Measurements from ENCODE around the gene EDEM1. TPM values are rescaled to one million over a fixed set of nuclear protein-coding genes. Genes with fewer than 3 reads are reported as not detected.
"Not testable (repeated sequence)": the region's sequence is repeated elsewhere in the genome, so short reads cannot be mapped to it uniquely, and the experiment has no call there.

EDEM1 gene
- total RNA-seq, 1 donor from 2014 or later = 20.3 TPM

DNA sequence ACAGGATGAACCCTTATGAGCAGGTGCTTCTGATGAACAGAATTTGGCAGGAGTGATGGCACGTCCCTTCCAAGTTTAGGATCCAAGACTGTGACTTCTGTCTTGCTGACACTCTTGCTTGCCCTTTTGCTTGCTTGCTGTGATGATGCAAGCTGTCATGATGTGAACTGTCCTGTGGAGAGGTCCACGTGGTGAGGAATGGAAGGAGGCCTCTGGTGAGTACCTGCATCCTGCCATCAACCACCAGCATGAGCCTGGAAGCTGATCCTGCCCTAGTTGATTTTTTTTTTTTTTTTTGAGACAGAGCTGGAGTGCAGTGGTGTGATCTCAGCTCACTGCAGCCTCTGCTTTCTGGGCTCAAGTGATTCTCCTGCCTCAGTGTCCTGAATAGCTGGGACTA lies 45.5 kb downstream of the EDEM1 start:
- DNase-seq = no peak

DNA sequence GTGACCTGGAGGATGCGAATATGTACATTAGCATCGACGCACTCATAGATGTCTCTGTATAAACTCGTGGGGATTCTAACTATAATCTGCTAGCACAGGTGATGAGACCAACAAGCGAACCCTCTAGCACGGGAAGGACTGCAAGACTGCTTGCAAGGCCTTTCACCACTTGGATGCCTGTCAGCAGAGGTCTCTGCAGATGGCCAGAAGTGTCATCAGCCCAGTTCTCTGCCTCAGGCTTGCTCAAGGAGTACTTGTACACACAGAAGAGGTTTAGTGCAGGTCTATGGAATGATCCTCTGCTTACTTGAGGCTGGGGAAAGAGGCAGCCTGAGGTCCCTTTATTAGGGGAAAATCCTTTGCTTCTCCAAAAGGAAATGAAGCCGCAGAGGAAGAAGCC lies 48.1 kb downstream of the EDEM1 start:
- no peak for DNase-seq

DNA sequence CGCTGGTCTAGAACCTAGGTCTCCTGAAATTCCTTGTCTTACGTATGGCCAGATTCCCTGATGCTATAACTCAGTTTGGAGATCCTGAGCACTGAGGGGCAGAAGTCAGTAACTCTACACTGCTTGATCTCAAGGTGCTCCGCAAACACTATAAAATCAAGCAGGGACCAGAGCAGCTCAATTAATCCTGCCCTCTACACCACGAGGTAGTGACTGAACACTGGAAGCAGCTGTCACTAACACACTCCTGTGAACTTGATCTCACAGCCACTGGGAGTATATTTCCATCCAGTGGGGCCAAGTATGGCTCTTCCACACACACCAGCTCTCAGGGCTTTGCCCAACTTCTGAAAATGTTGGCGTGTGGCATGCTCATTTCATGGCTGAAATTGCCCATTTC lies 51.0 kb downstream of the EDEM1 start:
- no peak for DNase-seq

DNA sequence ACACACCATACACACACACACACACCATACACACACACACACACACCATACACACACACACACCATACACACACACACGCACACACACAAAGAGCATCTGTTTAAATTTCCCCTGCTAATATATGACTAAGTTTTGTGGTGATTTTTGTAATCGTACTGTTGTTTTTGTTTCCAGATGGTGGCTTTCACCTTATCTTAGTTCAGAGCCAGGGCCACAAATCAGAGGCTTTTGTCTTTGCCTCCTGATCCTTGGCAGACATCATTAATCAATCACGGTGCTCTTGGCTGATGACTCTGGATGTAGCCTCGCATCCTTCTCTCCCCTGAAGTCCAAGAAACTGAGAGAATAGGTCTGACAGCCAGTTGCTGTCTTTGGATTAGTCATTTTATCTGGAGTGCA lies 52.1 kb downstream of the EDEM1 start:
- no peak for DNase-seq

DNA sequence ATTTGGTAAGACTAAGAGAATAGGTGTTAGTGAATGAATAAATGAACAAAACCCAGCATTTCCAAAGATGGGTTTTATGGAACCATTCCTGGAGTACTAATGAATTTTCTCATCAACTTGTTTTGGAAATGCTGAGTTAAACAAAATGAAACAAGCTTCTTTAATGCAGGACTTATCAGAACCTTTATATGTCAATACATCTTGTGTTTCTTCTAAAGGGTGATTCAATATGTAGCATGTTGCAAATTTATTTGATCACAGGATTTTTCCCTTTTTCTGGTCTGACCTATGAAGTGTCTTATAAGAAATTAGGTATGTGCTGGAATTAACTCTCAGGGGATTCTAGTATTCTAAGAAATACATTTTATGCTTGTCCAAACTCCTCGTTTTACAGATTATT lies 53.2 kb downstream of the EDEM1 start:
- DNase-seq = no peak

DNA sequence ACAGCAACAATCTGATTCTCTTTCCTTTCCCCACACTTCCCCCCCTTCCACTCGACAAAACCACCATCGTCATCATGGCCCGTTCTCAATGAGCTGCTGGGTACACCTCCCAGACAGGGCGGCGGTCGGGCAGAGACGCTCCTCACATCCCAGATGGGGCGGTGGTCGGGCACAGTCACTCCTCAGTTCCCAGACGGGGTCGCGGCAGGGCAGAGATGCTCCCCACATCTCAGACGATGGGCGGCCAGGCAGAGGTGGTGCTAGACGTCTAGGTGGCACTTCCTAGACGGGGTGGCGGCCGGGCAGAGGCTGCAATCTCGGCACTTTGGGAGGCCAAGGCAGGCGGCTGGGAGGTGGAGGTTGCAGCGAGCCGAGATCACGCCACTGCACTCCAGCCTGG lies 55.3 kb downstream of the EDEM1 start:
- not testable (repeated sequence) for DNase-seq

DNA sequence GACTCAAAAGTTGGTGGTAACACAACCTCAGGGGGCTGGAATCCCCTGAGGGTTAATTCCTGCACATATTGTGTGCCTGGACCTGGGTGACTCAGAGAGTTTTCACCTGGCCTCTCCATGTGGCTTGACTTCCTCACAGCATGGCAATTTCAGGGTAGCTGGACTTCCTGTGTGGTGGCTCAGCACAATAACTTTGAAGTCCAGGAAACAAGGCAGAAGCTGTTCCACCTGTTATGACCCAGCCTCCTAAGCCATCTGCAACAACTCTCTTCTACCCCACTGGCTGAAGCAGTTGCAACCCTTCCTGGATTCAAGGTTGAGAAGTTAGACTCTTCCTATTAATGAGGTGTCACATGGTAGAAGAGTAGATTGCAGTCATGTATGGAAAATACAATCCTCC lies 58.4 kb downstream of the EDEM1 start:
- DNase-seq = no peak

DNA sequence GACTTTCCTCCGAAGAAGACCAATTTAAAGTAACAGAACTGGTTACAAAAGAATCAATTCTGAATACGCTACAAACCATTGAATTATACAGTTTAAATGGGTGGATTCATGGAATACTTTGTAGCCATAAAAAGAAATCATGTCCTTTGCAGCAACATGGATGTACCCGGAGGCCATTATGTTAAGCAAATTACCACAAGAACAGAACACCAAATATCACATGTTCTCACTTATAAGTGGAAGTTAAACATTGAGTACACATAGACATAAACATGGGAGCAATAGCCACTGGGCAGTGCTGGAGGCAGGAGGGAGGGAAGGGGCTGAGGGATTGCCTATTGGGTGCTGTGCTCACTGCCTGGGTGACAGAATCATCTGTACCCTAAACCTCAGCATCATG lies 61.3 kb downstream of the EDEM1 start:
- no peak for DNase-seq

DNA sequence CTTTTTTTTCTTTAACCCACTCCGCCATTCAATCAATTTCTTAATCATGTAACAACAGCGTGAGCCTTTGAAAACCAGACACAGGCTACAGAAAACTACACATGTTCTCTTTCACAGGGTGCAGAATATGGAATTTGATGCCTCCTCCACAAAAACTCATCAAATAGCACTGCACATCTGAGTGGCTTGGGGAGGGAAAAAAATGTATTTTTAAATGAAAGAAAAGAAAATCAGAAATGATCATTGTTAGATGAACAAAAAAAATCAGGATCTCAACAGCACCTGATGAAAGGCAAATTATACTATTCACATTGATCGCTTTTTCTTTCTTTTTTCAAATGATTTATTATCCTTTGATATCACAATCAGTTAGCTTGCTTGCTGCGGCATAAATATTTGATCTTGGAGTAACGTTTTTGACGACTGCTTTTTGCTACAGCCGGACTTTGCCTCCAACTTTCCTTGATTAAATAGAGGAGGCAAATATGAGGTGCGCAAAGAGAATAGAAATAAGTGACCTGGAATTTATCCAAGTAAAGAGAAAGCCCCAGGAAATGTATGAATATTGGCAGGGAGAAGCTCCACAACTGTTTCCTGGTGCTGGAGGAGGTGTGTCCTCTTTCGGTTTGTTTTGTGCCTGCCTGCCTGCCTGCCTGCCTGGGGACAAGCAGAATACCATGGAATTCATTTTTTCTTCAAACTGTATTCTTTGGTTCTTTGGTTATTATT lies 63.1 kb downstream of the EDEM1 start:
- no peak for DNase-seq

DNA sequence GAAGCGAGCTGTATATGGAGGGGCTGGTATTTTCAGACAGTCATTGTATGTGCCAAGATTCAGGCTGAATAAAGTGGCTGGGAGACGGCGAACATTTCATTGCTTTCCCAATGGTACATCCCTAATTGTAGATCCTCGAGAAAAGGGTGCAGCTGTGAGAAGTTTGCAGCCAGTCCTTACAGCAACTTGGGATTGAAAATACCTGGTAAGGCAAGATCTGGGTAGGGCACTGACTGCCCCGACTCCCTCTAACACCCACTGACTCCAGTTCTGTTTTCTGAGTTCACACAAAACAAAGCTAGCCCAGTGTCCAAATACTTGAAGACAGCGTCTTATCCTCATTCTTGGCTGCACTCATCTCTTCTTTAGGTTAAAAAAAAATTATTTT lies 63.7 kb downstream of the EDEM1 start:
- no peak for DNase-seq

DNA sequence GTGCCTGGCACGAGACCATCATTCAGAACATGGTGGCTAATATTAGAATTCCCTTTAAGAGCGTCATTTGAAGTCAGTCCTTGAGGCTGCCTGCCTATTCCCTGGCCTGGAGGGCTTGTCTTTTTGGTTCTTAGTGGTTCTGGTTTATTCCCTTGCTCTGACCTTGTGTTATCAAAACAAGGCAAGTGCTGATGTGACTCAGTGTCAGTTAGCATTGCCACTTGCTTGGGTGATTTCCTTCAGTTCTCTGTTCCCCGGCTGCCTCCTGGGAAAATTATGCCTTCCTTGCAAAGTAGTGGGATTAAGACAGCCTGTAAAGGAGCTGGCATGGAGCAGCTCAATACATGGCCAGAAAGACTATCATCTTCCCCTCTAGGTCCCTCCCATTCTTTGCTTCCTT lies 64.6 kb downstream of the EDEM1 start:
- DNase-seq = no peak

DNA sequence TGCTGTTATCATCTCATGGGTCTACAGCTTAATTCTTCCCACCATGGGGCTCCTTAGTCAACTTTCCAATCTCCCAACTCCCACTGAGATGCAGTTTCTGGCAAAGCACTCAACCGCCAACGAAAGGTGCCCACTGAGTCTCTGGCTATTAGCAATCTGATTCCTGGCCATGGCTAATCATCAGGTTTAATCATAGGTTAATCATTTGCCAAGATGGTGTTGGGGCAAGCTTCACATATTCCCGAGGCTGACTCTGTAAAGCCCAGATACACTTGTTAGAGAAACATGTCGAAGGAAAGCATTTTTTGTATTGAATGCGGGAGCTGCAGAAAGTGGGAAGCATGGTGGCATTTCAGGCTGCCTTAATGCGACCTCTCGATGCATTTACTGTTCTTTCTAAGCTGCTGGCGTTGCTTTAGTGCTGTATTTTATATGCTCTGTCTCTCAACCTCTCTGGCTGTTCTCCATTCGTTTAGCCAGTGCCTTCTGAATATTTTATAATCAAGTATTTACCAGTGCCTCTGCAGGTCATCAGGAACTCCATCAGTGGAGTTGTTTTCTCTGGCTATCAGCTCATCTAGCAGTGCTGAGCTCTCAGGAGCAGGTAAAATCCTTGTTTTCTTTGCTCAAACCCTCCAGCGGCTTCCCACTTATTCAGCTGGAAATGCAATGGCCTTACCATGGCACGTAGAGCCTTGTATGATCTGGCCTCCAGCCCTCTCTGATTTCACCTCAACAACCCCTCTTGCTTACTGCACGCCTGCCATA lies 67.0 kb downstream of the EDEM1 start:
- DNase-seq = no peak

DNA sequence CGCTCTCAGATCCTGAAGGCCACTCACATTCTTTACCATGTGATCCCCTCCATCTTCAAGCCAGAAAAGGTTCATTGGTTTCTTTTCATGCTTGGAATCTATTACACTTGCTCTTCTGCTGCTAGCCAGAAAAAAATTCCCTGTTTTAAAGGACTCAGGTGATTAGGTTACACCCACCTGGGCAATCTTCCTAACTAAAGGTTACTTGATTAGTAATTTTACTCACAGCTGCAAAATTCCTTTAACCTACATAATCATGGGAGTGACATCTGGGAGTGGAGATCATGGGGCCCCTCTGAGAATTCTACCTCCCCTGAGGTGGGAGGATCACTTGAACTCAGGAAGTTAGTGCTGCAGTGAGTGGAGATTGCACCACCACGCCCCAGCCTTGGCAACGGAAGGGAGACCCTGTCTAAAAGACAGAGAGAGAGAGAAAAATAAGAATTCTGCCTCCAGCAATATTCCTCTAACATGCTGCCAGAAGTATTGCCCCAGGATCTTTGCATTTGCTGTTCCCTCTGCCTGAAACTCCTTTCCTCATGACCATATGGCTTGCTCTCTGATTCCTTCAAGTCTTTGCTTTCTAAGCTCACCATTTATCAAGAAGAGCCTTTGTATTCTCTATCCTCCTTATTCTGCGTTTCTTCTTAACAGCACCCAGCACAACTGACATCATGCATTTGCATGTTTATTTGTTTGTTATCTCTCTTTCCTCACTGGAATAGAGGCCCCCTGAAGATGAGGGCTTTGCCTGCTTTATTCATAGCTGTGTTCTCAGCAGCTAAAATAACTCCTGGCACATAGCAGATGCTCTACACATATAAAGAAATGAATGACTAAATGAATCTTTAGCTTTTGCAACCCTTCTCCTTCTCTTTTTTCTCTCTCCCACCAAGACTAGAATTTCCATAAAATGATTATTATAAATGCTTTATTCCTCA lies 68.2 kb downstream of the EDEM1 start:
- DNase-seq = no peak

DNA sequence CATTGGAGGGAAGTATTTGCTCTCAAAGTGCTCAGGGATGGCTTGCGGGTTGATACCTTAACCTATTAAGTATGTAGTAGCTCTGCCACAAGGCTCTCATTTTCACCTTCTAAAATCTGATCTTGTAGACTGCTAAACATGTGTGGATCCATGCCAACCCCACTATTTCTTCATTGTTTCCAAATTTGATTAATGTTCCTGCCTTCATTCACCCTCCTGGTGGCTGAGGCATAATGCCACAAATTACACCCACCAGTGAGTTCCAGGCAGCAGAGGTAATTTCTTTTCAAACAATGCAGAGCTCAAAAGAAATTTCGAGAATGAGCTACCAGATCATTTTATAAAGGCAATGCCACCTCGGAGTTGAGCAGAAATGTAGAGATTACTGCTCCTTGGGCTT lies 71.0 kb downstream of the EDEM1 start:
- no peak for DNase-seq

DNA sequence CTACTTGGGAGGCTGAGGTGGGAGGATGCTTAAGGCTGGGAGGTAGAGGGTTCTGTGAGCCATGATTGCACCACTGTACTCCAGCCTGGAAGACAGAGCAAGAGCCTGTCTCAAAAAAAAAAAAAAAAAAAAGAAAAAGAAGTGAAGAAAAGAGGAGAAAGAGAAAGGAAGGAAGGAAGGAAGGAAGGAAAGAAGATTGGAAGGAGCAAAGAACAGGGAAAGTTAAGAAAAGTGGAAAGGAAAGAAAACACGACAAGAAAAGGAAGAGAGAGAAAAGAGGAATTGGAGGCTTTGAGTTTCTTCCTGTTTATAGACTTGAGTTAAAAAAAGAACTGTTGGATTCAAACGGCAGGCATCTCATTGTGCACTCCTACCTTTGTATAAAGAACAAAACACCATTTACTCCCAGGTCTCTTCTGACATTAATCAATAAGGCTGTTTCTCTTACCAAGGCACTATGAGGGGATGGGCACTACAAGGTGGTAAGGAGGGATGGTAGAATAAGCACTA lies 73.5 kb downstream of the EDEM1 start:
- DNase-seq = no peak

DNA sequence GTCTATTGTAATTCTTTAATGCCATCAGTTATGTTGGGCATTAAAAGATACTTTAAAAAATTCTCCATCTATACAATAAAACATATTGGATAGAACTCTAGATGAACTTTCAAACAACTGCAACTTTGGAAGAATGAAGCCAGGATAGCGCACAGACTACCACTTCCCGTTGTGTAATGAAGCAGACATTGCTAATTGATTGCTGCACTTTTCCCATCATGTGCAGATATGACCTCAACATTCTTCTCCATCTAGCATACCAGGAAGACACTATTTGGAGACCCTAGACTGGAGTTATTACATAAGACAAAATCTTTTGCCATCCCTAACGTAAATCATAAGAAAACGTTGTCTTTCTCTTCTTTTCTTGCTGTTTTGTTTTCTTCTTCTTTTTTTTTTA lies 75.0 kb downstream of the EDEM1 start:
- DNase-seq = no peak

DNA sequence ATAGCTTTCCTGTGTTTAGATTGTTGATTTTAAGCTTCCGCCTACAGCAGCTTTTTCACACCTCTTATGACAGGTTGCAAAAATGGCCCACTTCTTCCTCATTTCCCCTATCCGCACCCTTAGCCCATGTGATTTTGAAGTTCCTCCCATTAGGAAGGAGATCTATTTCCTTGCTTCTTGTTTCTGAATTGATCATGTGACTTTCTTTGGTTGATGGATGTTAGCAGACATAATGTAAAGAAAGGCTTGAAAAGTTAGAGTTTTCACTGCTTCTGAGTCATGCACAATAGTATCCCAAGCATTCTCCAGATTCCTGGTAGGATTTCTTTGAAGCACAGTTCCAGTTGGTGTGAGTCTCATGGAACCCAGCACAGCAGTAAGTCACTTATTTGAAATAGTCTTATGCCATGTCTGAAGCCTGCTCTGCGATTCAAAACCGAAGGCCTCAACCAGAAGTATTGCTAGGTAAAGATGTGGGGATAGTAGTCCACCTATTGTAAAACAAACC lies 76.6 kb downstream of the EDEM1 start:
- no peak for DNase-seq

DNA sequence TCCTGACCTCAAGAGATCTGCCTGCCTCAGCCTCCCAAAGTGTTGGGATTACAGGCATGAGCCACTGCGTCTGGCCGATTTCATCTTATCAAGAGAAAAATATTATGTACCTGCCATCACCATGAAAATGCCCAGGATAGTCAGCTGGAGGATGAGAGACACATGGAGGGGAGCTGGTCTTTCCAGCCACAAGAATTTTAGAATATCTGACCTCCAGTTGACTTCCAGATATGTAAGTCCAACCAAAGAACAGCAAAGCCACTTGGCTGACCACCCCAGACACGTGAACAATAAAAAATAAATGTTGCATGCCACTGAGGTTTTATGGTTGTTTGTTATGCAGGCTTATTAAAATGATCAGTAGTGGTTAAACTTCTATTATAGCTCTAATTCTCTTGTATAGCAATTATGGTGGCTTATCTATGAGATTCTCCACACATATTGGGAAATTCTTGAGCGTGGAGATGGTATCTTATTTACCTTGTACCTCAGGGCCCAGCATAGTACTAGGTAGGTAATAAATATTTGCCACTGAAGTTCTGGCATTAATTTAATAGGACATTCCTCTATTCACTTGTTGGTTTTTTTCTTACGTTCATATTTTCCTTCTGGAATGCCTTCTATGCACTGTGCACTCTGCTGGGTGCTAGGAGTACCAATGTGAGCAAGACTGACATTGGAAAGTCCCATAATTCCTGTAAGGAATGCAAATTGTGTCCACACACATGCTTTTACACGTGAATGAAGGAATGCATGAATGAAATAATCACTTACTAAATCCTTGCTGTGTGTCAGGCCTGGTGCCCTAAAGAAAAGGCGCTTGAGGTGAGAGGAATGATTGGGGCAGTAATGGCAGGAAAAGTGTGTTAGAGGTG lies 77.6 kb downstream of the EDEM1 start:
- DNase-seq = no peak

DNA sequence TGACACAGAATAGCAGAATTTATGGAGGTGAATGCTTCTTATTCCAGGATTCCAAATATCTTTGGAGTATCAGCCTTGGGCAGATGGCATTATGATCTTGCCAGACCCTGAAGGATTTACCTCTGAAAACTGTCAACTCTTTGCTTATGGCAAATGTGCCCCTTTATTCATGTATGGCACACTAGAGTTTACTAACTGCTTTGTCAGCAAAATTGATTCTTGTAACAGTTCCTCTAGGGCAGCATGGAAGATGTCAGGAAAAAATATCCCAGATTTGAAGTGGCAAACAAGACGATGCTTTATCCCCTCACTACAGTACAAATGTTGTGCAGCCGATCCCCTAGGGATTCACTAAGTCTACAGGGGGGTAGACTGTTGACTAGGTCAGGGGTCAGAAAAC lies 79.7 kb downstream of the EDEM1 start:
- DNase-seq = no peak

DNA sequence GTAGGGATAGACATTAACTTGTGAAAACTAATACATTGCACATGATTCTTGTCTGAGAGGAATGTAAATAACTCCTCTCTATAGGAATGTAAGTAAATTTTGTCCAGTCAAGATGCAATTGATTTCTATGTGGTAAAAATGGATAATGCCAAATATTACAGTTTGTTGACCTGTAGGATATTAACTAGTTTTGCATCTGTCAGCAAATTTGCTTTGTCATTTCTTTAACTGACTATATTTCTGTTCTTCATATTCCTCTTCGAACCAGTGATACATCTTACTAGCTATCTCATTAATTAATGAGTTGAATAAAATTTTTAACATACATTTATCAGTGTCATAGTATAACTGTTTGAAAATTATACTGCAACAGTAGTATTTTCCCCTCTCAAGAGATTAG lies 80.4 kb downstream of the EDEM1 start:
- no peak for DNase-seq

All from skin of body (tissue), 2 donors.